Caki2 (cell line): ENCODE data around the gene CADM4. TPM values are rescaled to one million over a fixed set of nuclear protein-coding genes. Genes with fewer than 3 reads are reported as not detected.
A peak's percentile ranks its signal among the peaks of the same experiment; 100 is the strongest.

Source experiments
- DNase-seq: peaks from one replicate; pipeline ENCODE4 v3.0.0-alpha.2; 2015; ENCODE audit warnings: low read depth
- in situ Hi-C: cut with HindIII; loops from 2 replicates; pipeline ENCODE4 v1.10.0; 2016; ENCODE audit warnings: low sequenced_read_pairs, low pct_unique_long_range_greater_than_20kb, mixed read lengths
- total RNA-seq: library from RNA; depleted of rRNA; stranded (reverse); fragments of >200 nt; shearing (Covaris generic); gene quantifications from 2 replicates; pipeline ENCODE4 v1.2.3, GENCODE V29; 2014; ENCODE audit warnings: low replicate concordance; rRNA removed

Gene CADM4
- total RNA-seq, 1 experiment from 2014 or later, result 16.7 TPM

- in situ Hi-C loops, result no loop called here
- peak; percentile 60 for DNase-seq
Observed at GRCh38 chr19:43574424-43575155, 65.1 kb downstream of the CADM4 start.

Other genes with a start within 250 kb of the CADM4 start
- gene TEX101, start 225.0 kb downstream of the CADM4 start, total RNA-seq, result not detected in 2 replicates
- gene LYPD3, start 174.2 kb downstream of the CADM4 start, total RNA-seq, result 0.78 and 2.6 TPM in 2 replicates
- gene PHLDB3, start 135.1 kb downstream of the CADM4 start, total RNA-seq, result 36.3 and 38.9 TPM in 2 replicates
- 206 and 293 TPM in 2 replicates for gene ETHE1, start 112.6 kb downstream of the CADM4 start, total RNA-seq
- not detected in 2 replicates for gene ZNF575, start 106.7 kb downstream of the CADM4 start, total RNA-seq
- gene XRCC1, start 64.3 kb downstream of the CADM4 start, total RNA-seq, result 53.5 and 73.0 TPM in 2 replicates
- gene PINLYP, start 64.0 kb downstream of the CADM4 start, total RNA-seq, result 1.7 TPM in 1 of 2 replicates, not detected in the other
- gene IRGQ, start 43.7 kb downstream of the CADM4 start, total RNA-seq, result 17.3 and 42.1 TPM in 2 replicates
- 43.9 and 55.1 TPM in 2 replicates for gene ZNF576, start 43.3 kb downstream of the CADM4 start, total RNA-seq
- not detected in 2 replicates for gene SRRM5, start 27.8 kb downstream of the CADM4 start, total RNA-seq
- 125 and 136 TPM in 2 replicates for gene ZNF428, start 20.2 kb downstream of the CADM4 start, total RNA-seq
- gene PLAUR, start 30.3 kb upstream of the CADM4 start, total RNA-seq, result 43.4 and 82.3 TPM in 2 replicates
- not detected in 2 replicates for gene IRGC, start 76.2 kb upstream of the CADM4 start, total RNA-seq
- 23.4 and 35.9 TPM in 2 replicates for gene SMG9, start 115.1 kb upstream of the CADM4 start, total RNA-seq
- gene KCNN4, start 141.1 kb upstream of the CADM4 start, total RNA-seq, result 10.7 and 15.4 TPM in 2 replicates
- 9.5 TPM in 1 of 2 replicates, not detected in the other for gene LYPD5, start 162.6 kb upstream of the CADM4 start, total RNA-seq
- 3.4 and 3.6 TPM in 2 replicates for gene ZNF283, start 187.5 kb upstream of the CADM4 start, total RNA-seq
- gene ZNF404, start 244.1 kb upstream of the CADM4 start, total RNA-seq, result not detected in 2 replicates